Keratinocyte (primary cell): ENCODE measurements around the gene ERC1. TPM values are rescaled to one million over a fixed set of nuclear protein-coding genes. Genes with fewer than 3 reads are reported as not detected.
"Not testable (repeated sequence)": the region's sequence is repeated elsewhere in the genome, so short reads cannot be mapped to it uniquely, and the experiment has no call there.

Source experiments
- DNase-seq: peaks from one replicate; pipeline ENCODE4 v3.0.0-alpha.2; 2011; ENCODE audit warnings: low read depth, missing footprints, low spot score
- FAIRE-seq: peaks from 2 replicates; lab custom pipeline; 2011; peaks lifted over from hg19 to GRCh38; lab: Jason Lieb, UNC
- H2AFZ ChIP-seq: 2 replicates; pipeline ENCODE4 v1.6.0; 2012; ENCODE audit warnings: low read length, control low read depth, inconsistent platforms; ENCODE audit not compliant: control insufficient read depth
- H3K27ac ChIP-seq: 2 replicates; pipeline ENCODE4 v1.5.1; 2011; ENCODE audit warnings: low read length; ENCODE audit not compliant: control insufficient read depth, insufficient read depth
- H3K27me3 ChIP-seq: 3 replicates; pipeline ENCODE4 v1.6.0; 2011; ENCODE audit warnings: low read length; ENCODE audit not compliant: control insufficient read depth, insufficient read depth; ENCODE audit errors: extremely low read depth
- H3K36me3 ChIP-seq, 2 experiments: 2 replicates in 1 of 2; 3 replicates in 1 of 2; pipeline ENCODE4 v1.5.1; 2011; ENCODE audit warnings: low read length in 2 of 2, mild to moderate bottlenecking in 1 of 2; ENCODE audit not compliant: control insufficient read depth in 2 of 2, insufficient read depth in 2 of 2; ENCODE audit errors: extremely low read depth in 1 of 2
- H3K4me1 ChIP-seq: 3 replicates; pipeline ENCODE4 v1.5.1; 2011; ENCODE audit warnings: low read length; ENCODE audit not compliant: control insufficient read depth, insufficient read depth; ENCODE audit errors: extremely low read depth
- H3K4me2 ChIP-seq: 3 replicates; pipeline ENCODE4 v1.6.0; 2011; ENCODE audit warnings: low read depth, low read length; ENCODE audit not compliant: control insufficient read depth, insufficient read depth; ENCODE audit errors: extremely low read depth
- H3K4me3 ChIP-seq, 3 experiments: fragments of 200-600 bp in 1 of 3; sonication (generic) in 1 of 3; 2 replicates in 2 of 3; 3 replicates in 1 of 3; pipeline ENCODE4 v1.5.1; 2011 to 2016; ENCODE audit warnings: low read length in 3 of 3, mild to moderate bottlenecking in 3 of 3, control low read depth in 2 of 3, inconsistent platforms in 1 of 3, low read depth in 1 of 3, mixed read lengths in 1 of 3, mixed run types in 1 of 3, moderate library complexity in 1 of 3; ENCODE audit not compliant: control insufficient read depth in 2 of 3, insufficient read depth in 2 of 3; ENCODE audit errors: extremely low read depth in 1 of 3
- H3K79me2 ChIP-seq: 2 replicates; pipeline ENCODE4 v1.6.0; 2012; ENCODE audit warnings: low read length; ENCODE audit not compliant: control insufficient read depth, insufficient read depth
- H3K9ac ChIP-seq: 3 replicates; pipeline ENCODE4 v1.6.0; 2011; ENCODE audit warnings: low read length; ENCODE audit not compliant: control insufficient read depth, insufficient read depth; ENCODE audit errors: extremely low read depth
- H3K9me1 ChIP-seq: 3 replicates; pipeline ENCODE4 v1.6.0; 2011; ENCODE audit warnings: low read length; ENCODE audit not compliant: control insufficient read depth, insufficient read depth; ENCODE audit errors: extremely low read depth
- H3K9me3 ChIP-seq: 2 replicates; pipeline ENCODE4 v1.5.1; 2012; ENCODE audit warnings: low read depth, low read length; ENCODE audit not compliant: control insufficient read depth
- H4K20me1 ChIP-seq: 3 replicates; pipeline ENCODE4 v1.6.0; 2011; ENCODE audit warnings: low read length; ENCODE audit not compliant: control insufficient read depth, insufficient read depth; ENCODE audit errors: extremely low read depth
- EZH2 ChIP-seq: IDR thresholded peaks from one replicate; pipeline ENCODE4 v1.6.1; 2012; ENCODE audit warnings: inconsistent platforms, mild to moderate bottlenecking, low read length, moderate library complexity
- dilution Hi-C: fragments of 300-500 bp; cut with MboI; formaldehyde crosslinking; loops from one replicate; pipeline ENCODE4 v1.7.0; 2020; ENCODE audit warnings: low sequenced_read_pairs; ENCODE audit not compliant: extremely low pct_ligation_motif_present
- polyA plus RNA-seq, 5 experiments: library from polyadenylated mRNA; depleted of rRNA in 3 of 5; stranded (reverse) in 3 of 5; stranded (forward) in 1 of 5; unstranded in 1 of 5; fragments of >200 nt; gene quantifications; 1 replicate in 1 of 5; 2 replicates in 3 of 5; 3 replicates in 1 of 5; pipeline versions ENCODE4 v1.2.1 to v1.2.3, GENCODE V29; 2011 to 2012; ENCODE audit warnings: missing spikeins in 2 of 5, low read depth in 1 of 5, low replicate concordance in 1 of 5
- TF ChIP-seq, protein P1 (sequence below), 3 experiments: IDR thresholded peaks in 1 of 3; conservative IDR thresholded peaks in 1 of 3; optimal IDR thresholded peaks in 1 of 3; 2 replicates in 2 of 3; 3 replicates in 1 of 3; pipeline versions ENCODE3 to v1.5.1; 2011; ENCODE audit warnings: low read length in 3 of 3, mild to moderate bottlenecking in 3 of 3, moderate library complexity in 2 of 3, control low read depth in 1 of 3, inconsistent platforms in 1 of 3; ENCODE audit not compliant: insufficient read depth in 2 of 3; ENCODE audit errors: extremely low read depth in 1 of 3

ERC1 gene
- polyA plus RNA-seq, 1 donor (not counting 4 experiments of a cell fraction or from before 2014, with no cell fraction given) = 16.1 TPM

DNA sequence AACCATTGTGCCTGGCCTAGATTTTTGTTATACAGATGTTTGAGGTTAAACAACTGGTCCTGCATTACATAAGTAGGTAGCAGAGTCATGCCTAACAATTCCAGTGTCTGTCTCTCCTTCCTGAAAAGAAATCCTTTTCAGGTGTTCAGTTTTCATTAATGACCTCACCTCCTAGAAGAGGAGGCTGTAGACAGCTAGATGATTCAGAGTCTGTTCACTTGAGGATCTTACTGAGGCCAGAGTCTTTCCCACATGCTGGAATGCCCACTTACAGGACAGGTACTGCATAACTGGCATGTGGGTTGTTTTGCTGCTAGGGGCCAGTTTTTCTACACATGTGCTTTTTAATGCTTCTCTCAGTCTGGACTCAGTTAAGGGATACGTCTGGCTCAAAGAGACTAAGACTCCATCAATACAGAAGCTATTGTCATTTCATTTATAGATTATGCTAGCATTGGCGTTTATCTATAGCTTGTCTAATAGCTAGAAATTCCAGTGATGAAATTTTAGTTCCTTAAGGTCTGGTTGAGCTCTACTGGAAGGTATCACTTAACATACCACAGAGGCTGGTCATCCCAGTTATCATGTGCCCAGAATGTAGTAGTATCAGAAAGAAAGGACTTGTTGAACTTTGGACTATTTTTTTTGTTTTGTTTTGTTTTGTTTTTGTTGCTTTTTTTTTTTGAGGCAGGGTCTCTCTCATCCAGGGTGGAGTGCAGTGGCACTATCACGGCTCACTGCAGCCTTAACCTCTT lies 206.4 kb downstream of the ERC1 start:
- Histone ChIP-seq H3K4me1 (peaks cover 35% of the 10 kb centered on the region), H3K9me3 (peaks cover 2% of the 10 kb centered on the region), H3K27ac (peak overlapping the region; percentile 63), H3K4me2 (peak overlapping the region; percentile 0), H3K9ac (peak overlapping the region; percentile 63), H3K4me3 (no peak overlapping the region), H3K79me2 (peaks cover 1% of the 10 kb centered on the region), H3K36me3 (peaks cover 3% of the 10 kb centered on the region in 2 experiments), H3K9me1 (no peaks in the 10 kb centered on the region), H4K20me1 (no peaks in the 10 kb centered on the region), H2AFZ (no peak overlapping the region), H3K27me3 (no peaks in the 10 kb centered on the region)
- DNase-seq (peak; percentile 86), FAIRE-seq (peak; percentile 98)
- no peak for TF ChIP-seq EZH2
- TF ChIP-seq, protein P1, sequence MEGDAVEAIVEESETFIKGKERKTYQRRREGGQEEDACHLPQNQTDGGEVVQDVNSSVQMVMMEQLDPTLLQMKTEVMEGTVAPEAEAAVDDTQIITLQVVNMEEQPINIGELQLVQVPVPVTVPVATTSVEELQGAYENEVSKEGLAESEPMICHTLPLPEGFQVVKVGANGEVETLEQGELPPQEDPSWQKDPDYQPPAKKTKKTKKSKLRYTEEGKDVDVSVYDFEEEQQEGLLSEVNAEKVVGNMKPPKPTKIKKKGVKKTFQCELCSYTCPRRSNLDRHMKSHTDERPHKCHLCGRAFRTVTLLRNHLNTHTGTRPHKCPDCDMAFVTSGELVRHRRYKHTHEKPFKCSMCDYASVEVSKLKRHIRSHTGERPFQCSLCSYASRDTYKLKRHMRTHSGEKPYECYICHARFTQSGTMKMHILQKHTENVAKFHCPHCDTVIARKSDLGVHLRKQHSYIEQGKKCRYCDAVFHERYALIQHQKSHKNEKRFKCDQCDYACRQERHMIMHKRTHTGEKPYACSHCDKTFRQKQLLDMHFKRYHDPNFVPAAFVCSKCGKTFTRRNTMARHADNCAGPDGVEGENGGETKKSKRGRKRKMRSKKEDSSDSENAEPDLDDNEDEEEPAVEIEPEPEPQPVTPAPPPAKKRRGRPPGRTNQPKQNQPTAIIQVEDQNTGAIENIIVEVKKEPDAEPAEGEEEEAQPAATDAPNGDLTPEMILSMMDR (optimal IDR thresholded peaks at IDR 0.05 in 1 of 3, IDR thresholded peaks at IDR 0.05 in 1 of 3, conservative IDR thresholded peaks at IDR 0.05 in 1 of 3; ENCODE audit: extremely low read depth in 1 of 3, insufficient read depth in 2 of 3, low read length in 3 of 3) = no peak
- dilution Hi-C loops = no loop called here

DNA sequence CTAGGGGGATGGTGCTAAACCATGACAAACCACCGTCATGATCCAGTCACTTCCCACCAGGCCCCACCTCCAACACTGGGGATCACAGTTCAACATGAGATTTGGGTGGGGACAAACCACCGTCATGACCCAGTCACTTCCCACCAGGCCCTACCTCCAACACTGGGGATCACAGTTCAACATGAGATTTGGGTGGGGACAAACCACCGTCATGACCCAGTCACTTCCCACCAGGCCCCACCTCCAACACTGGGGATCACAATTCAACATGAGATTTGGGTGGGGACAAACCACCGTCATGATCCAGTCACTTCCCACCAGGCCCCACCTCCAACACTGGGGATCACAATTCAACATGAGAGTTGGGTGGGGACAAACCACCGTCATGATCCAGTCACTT lies 207.8 kb downstream of the ERC1 start:
- H3K79me2 ChIP-seq, H3K9me3 ChIP-seq, H3K9me1 ChIP-seq, H4K20me1 ChIP-seq, H2AFZ ChIP-seq, H3K9ac ChIP-seq, H3K27me3 ChIP-seq, dilution Hi-C loops, FAIRE-seq, H3K4me3 ChIP-seq, H3K4me2 ChIP-seq, DNase-seq, H3K36me3 ChIP-seq: not testable (repeated sequence)
- H3K27ac ChIP-seq = peak overlapping the region; percentile 63
- H3K4me1 ChIP-seq = peaks cover 38% of the 10 kb centered on the region
